GM18502 (cell line): ENCODE data around the gene FXYD4.
"Not testable (repeated sequence)": the region's sequence is repeated elsewhere in the genome, so short reads cannot be mapped to it uniquely, and the experiment has no call there.

Source experiments
- ATAC-seq: cut with Tn5 transposase; IDR thresholded peaks from one replicate; pipeline ENCODE4 v1.9.1; 2021; ENCODE audit warnings: mild to moderate bottlenecking; ENCODE audit not compliant: unreplicated experiment, poor library complexity

FXYD4 gene

DNA sequence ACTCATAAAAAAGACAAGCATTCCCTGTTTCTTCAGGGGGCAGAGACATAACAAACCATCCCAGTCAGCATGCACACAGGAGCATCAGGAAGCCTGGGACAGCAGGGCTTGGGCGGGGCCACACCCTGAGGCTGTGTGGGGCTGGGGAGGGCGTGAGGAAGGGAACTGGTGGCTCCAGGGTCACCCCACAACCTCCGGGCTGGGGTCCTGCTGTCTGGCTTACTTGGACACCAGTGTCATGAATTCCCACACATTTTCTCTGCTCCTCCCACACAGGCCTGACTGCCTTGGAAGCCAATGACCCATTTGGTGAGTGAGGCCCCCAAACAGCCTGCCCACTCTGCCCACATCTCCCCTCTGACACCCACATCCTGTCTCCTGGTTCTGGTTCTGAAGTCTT, 2.8 kb downstream of the FXYD4 start:
- ATAC-seq: no peak

DNA sequence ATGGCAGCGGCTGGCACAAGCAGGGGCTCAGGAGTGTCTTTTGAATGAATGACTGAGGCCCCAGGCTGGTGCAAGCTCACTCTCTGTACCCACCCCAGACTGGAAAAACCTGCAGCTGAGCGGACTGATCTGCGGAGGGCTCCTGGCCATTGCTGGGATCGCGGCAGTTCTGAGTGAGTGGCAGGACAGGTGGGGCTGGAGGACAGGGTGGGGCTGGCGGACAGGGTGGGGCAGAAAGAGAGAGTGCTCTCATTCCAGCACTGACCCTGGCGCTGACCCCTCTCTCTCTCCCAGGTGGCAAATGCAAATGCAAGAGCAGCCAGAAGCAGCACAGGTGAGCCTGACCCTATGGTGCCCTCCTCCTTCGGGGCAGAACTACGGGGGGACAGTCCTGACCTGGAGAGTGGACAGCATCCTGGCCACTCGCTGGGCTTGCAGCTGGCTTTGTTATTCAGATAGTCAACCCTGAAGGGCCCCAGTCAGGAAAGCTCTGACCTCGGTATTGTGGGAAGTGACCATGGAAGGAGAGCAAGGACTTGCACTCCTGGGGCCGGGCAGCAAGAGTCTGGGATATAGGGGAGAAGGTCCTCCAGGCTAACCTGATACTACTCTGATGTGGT, 4.1 kb downstream of the FXYD4 start:
- no peak for ATAC-seq

DNA sequence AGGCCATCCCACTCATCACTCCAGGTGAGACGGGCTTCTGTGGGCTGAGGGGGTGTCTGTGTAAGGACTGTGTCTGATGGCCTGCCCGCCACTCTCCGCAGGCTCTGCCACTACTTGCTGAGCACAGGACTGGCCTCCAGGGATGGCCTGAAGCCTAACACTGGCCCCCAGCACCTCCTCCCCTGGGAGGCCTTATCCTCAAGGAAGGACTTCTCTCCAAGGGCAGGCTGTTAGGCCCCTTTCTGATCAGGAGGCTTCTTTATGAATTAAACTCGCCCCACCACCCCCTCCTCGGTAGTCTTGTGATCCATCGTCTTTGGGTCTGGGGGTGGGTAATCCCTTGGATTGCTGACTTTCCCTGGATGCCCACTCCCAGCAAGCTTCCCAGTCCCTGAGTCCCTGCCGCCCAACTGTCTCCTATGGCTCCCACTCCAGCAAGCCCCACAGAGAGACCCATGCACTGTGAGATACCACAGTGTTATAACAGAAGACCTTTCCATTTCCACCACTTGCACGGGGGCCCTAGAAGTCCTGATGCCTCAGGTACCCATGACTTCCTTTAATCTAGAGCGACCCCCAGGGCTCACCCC, 4.7 kb downstream of the FXYD4 start:
- no peak for ATAC-seq

DNA sequence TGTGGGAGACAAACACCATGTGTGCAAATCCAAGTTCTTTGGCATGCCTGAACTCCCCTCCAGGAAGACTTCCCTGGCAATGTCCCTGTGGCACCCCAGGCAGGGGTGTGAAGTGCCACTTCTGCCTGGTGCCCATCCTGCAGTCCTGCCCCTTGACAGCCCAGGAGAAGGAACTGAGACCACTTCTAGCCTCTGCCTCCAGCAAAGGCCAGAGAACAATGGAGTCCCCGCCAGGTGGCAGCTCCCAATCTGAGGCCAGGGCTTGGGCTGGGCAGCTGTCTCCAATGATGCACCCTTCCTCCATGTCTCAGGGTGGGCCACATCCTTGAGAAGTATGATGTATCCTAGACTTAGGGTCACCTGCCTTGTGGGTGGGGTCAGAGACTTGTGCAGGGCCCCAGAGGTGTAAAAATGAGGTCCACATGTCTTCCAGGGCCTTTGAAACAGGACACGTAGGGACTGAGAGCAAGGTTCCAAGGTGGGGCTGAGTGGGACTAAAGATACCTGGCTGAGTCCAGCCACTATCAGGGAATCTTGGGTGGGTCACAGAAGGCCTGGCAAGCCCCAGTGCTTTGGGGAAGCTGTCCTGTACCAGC, 5.5 kb downstream of the FXYD4 start:
- ATAC-seq: no peak

- ATAC-seq: no peak
Observed at GRCh38 chr10:43377424-43377883, 6.0 kb downstream of the FXYD4 start.

- ATAC-seq: no peak
Observed at GRCh38 chr10:43380610-43381222, 9.3 kb downstream of the FXYD4 start.

GRCh38 chr10:43383204-43383971, 12.0 kb downstream of the FXYD4 start:
- no peak for ATAC-seq

DNA sequence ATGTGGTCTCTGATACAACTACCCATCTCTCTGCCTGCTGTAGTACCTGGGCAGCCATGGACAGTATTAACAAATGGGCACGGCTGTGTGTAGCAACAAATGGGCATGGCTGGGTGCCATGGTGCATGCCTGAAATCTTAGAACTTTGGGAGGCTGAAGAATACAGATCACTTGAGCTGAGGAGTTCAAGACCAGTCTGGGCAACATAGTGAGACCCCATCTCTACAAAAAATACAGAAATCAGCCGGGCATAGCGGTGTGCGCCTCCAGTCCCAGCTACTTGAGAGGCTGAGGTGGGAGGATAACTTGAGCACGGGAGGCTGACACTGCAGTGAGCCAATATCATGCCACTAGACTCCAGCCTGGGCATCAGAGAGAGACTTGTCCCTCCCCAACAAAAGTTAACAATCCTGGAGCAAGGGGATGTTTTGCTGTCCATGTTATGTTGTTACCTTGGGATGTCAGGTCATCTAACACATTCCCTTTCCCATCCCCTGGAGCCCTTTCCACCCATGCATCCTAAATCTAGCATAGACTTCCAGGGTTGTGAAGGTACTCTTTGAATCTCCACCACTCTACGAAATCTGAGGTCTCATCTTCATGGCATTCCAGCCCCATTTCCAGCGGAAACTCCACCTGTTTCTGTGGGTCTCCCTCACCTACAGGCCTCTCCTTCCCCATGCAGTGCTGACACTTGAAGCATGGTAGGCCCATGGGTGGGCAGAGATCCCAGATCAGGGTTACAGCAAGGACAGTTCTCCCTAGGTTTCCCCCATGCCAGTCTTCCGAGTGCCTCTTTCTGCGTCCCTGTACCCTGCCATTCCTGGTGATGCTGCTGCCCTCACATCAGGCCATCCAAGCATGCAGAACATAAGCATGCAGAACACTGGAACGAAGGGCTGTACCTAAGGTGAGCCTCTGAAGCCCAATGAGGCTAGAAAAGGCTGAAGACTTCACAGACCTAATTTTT, 13.1 kb downstream of the FXYD4 start:
- no peak for ATAC-seq

DNA sequence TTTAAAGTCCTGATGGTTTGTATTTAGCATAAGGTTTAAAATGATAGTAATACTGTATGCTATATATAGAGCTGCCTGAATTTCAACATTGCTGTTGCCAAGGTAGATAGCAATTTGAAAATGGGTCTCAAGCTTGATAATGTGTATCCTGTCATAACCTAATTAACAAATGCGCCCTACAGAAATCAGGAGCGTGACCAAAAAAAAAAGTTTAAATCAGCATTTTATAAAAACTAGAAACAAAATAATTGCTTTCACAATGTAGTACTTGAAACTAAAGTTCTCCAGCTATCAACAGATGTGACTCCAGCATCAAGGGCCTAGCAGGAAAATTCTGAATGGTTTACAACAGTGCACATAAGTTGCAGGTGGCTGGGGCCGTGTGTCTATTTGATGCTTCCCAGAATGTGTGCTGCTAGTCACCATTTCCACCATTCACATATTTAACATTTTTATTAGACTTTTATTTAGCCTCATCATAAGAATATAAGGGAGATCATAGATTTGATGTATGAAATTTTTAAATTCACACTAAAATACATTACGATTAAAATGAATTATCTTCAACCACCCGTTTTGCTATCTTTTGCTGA, 14.1 kb downstream of the FXYD4 start:
- ATAC-seq: no peak

DNA sequence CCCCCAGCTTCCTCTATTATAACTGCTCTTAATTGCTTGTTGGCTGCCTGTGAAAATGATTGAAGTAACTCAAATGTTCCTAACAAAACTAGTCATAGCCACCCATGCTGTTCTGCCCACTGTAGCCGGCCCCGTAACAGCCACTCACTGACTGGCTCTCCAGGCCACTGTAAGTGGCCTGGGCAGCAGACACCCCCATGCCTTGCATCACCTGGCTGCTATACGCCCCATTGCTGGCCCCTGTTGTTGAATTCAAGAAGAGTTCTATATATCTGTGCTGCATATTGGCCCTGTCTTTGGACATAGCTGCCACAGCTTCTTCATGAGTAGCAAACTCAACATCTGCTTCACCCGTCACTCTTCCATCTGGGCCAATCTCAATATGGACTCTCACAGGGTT, 15.1 kb downstream of the FXYD4 start:
- no peak for ATAC-seq

- no peak for ATAC-seq
Observed at GRCh38 chr10:43386981-43387677, 15.7 kb downstream of the FXYD4 start.

- no peak for ATAC-seq
Observed at GRCh38 chr10:43387678-43388032, 16.2 kb downstream of the FXYD4 start.

- no peak for ATAC-seq
Observed at GRCh38 chr10:43389867-43390266, 18.4 kb downstream of the FXYD4 start.

DNA sequence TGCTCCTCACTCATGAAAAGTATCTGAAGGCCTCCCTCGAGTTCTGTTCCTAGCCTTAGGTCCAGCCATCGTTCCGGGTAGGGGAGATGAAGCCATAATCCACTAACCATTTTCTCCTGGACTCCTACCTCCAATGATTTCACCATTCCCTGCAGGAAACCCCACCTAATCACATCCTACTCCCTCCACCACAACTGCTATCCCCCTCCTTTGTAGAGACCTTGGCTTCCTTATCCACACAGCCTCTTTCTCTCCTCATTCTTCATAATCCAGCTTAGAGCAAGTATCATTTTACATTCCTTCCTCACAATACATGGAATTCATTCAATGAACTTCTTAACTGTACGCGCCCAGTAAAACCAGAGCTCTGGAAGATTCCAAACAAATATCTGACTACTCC, 18.9 kb downstream of the FXYD4 start:
- no peak for ATAC-seq

GRCh38 chr10:43390759-43391158, 19.3 kb downstream of the FXYD4 start:
- ATAC-seq: no peak

DNA sequence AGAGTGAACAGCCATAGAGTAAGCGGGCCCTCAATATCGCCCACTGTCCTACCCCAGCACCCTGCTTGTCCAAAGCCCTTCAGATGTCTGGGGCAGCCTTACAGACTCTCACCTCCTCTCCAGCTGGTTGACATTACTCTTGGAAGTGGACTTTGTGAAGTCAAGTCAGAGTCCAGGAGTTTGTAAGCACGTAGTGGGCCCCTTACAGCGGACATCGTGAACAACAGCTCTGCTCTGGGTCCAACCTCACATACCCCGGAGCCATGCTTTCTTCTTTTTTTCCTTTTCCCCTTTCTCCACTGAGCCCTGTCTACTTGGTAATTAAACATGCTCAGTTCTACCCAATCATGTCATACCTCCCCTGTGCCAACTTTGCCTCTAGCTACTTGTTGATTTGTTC, 20.1 kb downstream of the FXYD4 start:
- no peak for ATAC-seq

DNA sequence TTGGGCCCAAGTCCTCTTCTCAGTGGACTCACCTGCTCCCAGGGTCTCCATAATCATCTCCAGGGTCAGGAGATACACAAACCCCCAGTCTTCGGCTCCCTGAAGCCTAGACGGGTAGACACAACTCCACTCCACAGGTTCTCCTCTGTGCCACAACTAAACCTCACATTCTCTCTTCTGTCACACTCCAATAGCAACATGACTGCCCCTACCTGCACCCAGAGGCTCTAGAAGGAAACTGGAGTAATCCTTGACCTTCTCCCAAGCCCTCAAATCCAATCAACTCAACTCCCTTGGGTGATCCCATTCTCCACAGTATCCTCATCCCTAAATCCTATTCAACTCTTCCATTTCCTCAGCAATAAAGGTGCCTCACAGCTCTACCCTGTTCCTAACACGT, 21.3 kb downstream of the FXYD4 start:
- ATAC-seq: no peak

- ATAC-seq: not testable (repeated sequence)
Observed at GRCh38 chr10:43393186-43393585, 21.8 kb downstream of the FXYD4 start.
